Measurements from ENCODE around the gene TRAPPC3.

TRAPPC3 gene

DNA sequence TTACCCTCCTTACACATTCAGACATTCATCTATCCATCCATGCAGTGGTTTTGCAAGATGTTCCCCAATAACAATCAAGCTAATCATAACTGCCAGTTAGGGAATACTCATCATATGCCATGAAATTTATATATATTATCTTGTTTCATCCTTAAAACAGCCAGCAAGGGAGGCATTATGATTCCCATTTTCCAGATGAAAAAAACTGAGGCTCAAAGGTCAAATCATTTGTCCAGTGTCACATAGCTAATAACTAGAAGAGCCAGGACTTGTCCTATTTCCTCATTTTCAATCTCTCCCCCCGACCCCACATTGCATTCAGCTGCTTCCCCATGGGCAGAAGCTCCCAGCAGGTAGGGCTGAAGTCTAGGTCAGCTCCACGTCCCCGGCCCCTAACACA, 17.3 kb downstream of the TRAPPC3 start:
- TF ChIP-seq, protein P1, sequence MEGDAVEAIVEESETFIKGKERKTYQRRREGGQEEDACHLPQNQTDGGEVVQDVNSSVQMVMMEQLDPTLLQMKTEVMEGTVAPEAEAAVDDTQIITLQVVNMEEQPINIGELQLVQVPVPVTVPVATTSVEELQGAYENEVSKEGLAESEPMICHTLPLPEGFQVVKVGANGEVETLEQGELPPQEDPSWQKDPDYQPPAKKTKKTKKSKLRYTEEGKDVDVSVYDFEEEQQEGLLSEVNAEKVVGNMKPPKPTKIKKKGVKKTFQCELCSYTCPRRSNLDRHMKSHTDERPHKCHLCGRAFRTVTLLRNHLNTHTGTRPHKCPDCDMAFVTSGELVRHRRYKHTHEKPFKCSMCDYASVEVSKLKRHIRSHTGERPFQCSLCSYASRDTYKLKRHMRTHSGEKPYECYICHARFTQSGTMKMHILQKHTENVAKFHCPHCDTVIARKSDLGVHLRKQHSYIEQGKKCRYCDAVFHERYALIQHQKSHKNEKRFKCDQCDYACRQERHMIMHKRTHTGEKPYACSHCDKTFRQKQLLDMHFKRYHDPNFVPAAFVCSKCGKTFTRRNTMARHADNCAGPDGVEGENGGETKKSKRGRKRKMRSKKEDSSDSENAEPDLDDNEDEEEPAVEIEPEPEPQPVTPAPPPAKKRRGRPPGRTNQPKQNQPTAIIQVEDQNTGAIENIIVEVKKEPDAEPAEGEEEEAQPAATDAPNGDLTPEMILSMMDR (IDR thresholded peaks at IDR 0.05; ENCODE audit: insufficient read depth, missing control alignments) = no peak
- DNase-seq (ENCODE audit: insufficient read length, low spot score) (no peak), FAIRE-seq (no peak)

DNA sequence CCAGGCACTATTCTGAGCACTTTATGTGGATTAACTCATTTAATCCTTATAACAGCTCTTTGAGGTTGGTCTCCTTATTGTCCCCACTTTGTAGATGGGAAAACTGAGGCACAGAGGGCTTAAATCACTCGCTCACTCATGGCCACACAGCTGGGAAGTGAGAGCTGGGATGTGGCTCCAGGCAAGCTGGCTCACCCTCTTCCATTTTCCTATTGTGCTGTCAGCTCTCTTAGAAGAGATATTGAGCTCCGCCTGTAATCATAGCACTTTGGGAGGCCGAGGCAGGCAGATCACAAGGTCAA, 20.4 kb downstream of the TRAPPC3 start:
- TF ChIP-seq, protein P1 (IDR thresholded peaks at IDR 0.05; ENCODE audit: insufficient read depth, missing control alignments) = no peak
- FAIRE-seq = no peak

DNA sequence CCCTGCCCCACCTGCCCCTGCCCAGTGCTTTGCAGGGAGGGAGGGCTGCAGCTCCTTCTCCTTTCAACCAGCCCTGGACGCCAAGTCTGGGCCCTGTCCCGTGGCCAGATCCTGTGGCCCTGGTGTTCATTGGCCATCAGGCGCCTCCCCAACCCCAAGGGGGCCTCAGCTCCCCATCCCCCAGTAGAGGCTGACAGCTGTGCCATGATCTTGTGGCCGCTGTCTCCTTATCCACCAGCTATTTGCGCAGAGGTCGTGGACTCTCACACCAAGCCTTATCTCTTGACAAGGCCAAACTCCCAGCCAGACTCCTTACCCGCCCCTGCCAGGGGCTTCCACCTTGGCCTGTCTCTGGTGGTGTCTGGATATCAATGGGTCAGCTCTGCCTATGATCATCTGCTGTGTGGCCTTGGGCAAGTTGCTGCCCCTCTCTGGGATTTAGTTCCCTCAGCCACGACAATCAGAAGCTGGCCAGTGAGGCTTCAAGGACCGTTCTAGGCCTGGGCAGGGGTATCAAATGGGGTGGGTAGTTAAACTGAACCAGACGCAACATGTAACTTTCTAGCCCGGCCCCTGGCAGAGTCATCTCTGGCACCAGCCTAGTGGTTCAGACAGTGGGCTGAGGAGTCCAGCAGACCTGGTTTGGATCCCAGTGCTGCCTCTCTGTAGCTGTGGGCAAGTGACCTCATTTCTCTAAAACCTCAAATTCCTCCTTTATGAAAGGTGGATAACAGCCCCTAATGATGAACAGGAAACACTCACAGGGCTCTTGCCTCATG, 21.0 kb downstream of the TRAPPC3 start:
- TF ChIP-seq, protein P1 (IDR thresholded peaks at IDR 0.05; ENCODE audit: insufficient read depth, missing control alignments) = no peak
- DNase-seq (ENCODE audit: insufficient read length, low spot score) = no peak
- no peak for FAIRE-seq

More for the DNA sequence above, 20.4 kb downstream of the TRAPPC3 start:
- no peak for DNase-seq (ENCODE audit: insufficient read length, low spot score)

DNA sequence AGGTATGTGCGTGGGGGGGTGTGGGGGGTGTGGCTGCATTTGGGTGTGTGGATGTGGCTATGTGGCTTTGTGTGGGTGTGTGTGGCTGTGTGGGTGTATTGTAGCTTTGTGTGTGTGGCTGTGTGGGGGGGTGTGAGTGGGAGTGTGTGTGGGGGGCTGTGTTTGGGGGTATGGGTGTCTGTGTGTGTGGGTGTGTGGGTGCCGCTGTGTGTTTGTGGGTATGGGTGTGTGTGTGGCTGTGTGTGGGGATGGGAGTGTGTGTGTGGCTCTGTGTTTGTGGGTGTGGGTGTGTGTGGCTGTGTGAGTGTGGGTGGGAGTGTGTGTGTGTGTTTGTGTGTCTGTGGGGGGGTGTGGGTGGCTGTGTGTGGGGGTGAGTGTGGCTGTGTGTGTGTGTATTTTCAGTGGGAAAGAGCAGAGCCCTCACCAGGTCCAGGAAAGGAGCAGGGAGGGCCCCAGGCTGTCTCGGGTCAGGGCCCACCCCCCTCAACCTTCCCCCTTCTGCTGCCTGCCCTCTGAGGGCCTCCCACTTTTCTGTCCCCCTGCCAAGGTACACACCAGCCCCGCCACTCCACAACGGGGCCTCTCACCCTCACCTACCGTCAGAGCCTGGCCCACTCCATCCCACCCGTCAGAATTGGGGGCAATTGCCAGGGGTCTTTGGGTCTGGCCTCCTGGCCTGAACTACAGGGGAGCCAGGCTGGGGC, 22.3 kb downstream of the TRAPPC3 start:
- DNase-seq (ENCODE audit: insufficient read length, low spot score) = no peak
- TF ChIP-seq, protein P1 (IDR thresholded peaks at IDR 0.05; ENCODE audit: insufficient read depth, missing control alignments) = no peak
- FAIRE-seq = no peak

DNA sequence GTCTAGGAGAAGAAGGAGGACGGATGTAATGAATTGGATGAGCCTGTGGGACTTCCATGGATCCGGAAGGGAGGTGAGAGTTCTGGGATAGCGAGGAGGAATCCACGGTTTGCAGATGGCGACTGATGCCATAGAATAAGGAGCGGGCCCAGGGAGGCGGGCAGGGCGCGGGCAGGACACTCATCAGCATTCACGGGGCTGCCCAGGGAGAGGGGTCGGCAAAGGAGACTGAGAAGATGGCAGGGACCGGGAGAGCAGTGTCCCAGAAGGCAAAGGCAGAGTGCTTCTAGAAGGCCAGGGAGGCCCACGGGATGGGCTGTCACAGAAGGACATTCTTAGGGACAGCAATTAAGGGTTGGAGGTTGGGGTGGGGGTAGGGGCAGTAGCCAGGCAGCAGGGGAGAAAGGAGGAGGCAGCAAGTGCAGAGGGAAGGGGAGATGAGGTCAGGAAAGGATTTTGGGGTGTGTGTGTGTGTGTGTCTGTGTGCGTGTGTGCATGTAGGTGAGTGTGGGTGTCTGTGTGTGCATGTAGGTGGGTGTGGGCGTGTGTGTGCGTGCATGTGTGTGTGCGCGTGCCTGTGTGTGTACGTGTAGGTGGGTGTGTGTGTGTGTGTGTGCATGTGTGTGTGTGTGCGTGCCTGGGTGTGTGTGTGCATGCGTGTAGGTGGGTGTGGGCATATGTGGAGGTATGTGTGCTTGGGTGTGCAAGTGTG, 23.1 kb downstream of the TRAPPC3 start:
- FAIRE-seq (no peak), DNase-seq (ENCODE audit: insufficient read length, low spot score) (no peak)
- TF ChIP-seq, protein P1 (IDR thresholded peaks at IDR 0.05; ENCODE audit: insufficient read depth, missing control alignments) = no peak

DNA sequence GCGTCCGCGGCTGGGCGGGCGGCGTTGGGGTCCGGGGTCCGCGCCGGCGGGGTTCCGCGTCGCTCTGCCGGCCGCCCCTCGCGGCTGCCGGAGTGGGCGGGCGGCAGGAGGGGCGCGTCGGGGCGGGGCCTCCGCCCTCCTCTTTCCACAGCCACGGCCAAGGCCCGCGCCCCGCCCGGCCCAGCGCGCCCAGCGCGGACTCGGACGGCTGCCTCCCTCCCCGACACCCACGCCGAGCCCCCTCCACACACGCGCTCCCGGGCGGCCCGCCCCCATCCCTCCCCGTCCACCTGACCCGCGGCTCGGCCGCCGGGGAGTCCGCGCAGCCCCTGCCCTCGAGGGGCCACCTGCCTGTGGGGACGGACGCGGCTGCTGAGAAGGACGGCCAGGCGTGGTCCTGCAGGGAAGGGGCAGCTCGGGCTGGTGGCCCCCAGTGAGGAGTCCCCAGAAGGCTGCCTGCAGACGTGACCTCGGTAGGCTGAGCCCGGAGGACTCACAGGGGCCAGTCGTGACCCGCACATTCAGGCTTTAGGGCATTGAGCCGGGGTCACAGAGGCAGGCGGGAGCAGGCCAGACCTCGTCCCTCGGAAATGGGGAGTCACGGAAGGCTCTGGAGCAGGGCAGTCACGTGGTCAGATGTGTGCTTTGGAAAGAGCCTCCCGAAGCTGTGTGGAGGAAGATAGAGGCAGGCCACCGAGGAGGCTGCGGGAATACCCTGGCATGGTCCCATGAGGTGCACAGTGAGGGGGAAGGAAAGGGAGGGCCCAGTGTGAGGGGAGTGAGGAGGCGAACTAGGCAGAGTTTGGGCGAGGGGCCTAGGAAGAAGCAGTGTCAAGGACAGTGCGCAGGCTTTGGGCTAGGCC, 23.9 kb downstream of the TRAPPC3 start, which contains the start of gene COL8A2:
TSS of gene COL8A2 (minus strand) at position 94 of the 863 bp plus-strand sequence. CDS start 24,980 bp downstream, outside the sequence.
- TF ChIP-seq, protein P1 (IDR thresholded peaks at IDR 0.05; ENCODE audit: insufficient read depth, missing control alignments) = no peak
- DNase-seq (ENCODE audit: insufficient read length, low spot score) (peak; percentile 66), FAIRE-seq (no peak)
